A549 (cell line): ENCODE data around the gene CPE. TPM values are rescaled to one million over a fixed set of nuclear protein-coding genes. Genes with fewer than 3 reads are reported as not detected.
A peak's percentile ranks its signal among the peaks of the same experiment; 100 is the strongest.

Experiments used
- ATAC-seq, 2 experiments: fragments of 200-7000 bp in 1 of 2; fragments of >200 bp in 1 of 2; cut with Nextera tagmentation in 1 of 2; cut with Tn5 transposase in 1 of 2; 3 replicates each; pipeline versions ENCODE4 v1.8.0 to v1.9.1; 2018 to 2020; ENCODE audit warnings: mild to moderate bottlenecking in 1 of 2, moderate library complexity in 1 of 2
- CTCF ChIA-PET: fragments of 300-600 bp; sonication (Branson Sonifier 250); formaldehyde crosslinking; extraction: SDS; loops from one replicate; lab custom pipeline; 2021; ENCODE audit warnings: antibody characterized with exemption, inconsistent platforms; lab: Yijun Ruan, JAX
- POLR2A ChIA-PET: fragments of 350-600 bp; formaldehyde crosslinking; extraction: SDS; loops from one replicate; lab custom pipeline; 2021; ENCODE audit warnings: antibody characterized with exemption, inconsistent platforms; lab: Yijun Ruan, JAX
- DNase-seq, 2 experiments: peaks; one replicate each; pipeline versions ENCODE4 v3.0.0 to v3.0.0-alpha.2; 2011 to 2016; ENCODE audit warnings: low read depth in 1 of 2, low spot score in 1 of 2
- FAIRE-seq: peaks from 2 replicates; lab custom pipeline; 2011; peaks lifted over from hg19 to GRCh38; lab: Jason Lieb, UNC
- H3K27ac ChIP-seq, 2 experiments: fragments of >200 bp; sonication (Bioruptor Twin); formaldehyde crosslinking; 3 replicates each; pipeline ENCODE4 v1.5.1; 2016 to 2017
- H3K4me1 ChIP-seq: fragments of >200 bp; sonication (Bioruptor Twin); formaldehyde crosslinking; 3 replicates; pipeline ENCODE4 v1.6.1; 2016
- H3K4me2 ChIP-seq: fragments of >200 bp; sonication (Bioruptor Twin); formaldehyde crosslinking; 3 replicates; pipeline ENCODE4 v1.6.1; 2016
- H3K4me3 ChIP-seq: fragments of >200 bp; sonication (Bioruptor Twin); formaldehyde crosslinking; 3 replicates; pipeline ENCODE4 v1.5.1; 2016
- H3K9me3 ChIP-seq: fragments of >200 bp; sonication (Bioruptor Twin); formaldehyde crosslinking; 3 replicates; pipeline ENCODE4 v1.6.1; 2016
- BCL3 ChIP-seq: fragments of >200 bp; sonication (Bioruptor Twin); formaldehyde crosslinking; IDR thresholded peaks from 3 replicates; pipeline ENCODE4 v1.6.1; 2016
- BHLHE40 ChIP-seq: IDR thresholded peaks from 2 replicates; pipeline ENCODE4 v1.6.1; 2012; ENCODE audit warnings: low read depth, low read length, inconsistent platforms
- CBX2 ChIP-seq: fragments of 200-600 bp; sonication (generic); IDR thresholded peaks from 2 replicates; pipeline ENCODE4 v1.6.1; 2016; ENCODE audit warnings: low read depth, mild to moderate bottlenecking, borderline replicate concordance
- CEBPB ChIP-seq, 2 experiments: fragments of >200 bp in 1 of 2; sonication (Bioruptor Twin) in 1 of 2; formaldehyde crosslinking in 1 of 2; IDR thresholded peaks; 2 replicates each; pipeline ENCODE4 v1.6.1; 2012 to 2016
- CHD4 ChIP-seq: fragments of 200-600 bp; sonication (generic); IDR thresholded peaks from 2 replicates; pipeline ENCODE4 v1.6.1; 2016; ENCODE audit warnings: antibody characterized with exemption, mild to moderate bottlenecking, borderline replicate concordance
- EHF ChIP-seq: fragments of 250-450 bp; sonication (Bioruptor Pico); IDR thresholded peaks from 2 replicates; pipeline ENCODE4 v1.5.0; 2020; ENCODE audit warnings: mild to moderate bottlenecking
- EHMT2 ChIP-seq: fragments of 200-600 bp; sonication (generic); IDR thresholded peaks from 2 replicates; pipeline ENCODE4 v1.6.1; 2016; ENCODE audit warnings: antibody characterized with exemption, low read depth, mild to moderate bottlenecking, moderate library complexity
- EP300 ChIP-seq, 2 experiments: fragments of >200 bp; sonication (Bioruptor Twin); formaldehyde crosslinking; IDR thresholded peaks; 2 replicates in 1 of 2; 3 replicates in 1 of 2; pipeline ENCODE4 v1.6.1; 2016 to 2017
- GATA3 ChIP-seq: IDR thresholded peaks from 2 replicates; pipeline ENCODE4 v1.6.1; 2012; ENCODE audit warnings: borderline replicate concordance
- HDAC2 ChIP-seq: fragments of 200-600 bp; sonication (generic); IDR thresholded peaks from 2 replicates; pipeline ENCODE4 v1.6.1; 2016
- HOXA7 ChIP-seq: fragments of 250-450 bp; sonication (Bioruptor Pico); IDR thresholded peaks from 2 replicates; pipeline ENCODE4 v1.5.0; 2020; ENCODE audit warnings: mild to moderate bottlenecking, moderate library complexity
- HOXB5 ChIP-seq: fragments of 250-450 bp; sonication (Bioruptor Pico); IDR thresholded peaks from 2 replicates; pipeline ENCODE4 v1.5.0; 2020; ENCODE audit warnings: mild to moderate bottlenecking, moderate library complexity
- KDM1A ChIP-seq: fragments of 200-600 bp; sonication (generic); IDR thresholded peaks from 2 replicates; pipeline ENCODE4 v1.6.1; 2016; ENCODE audit warnings: low read depth, mild to moderate bottlenecking
- KDM5A ChIP-seq: fragments of 200-600 bp; sonication (generic); IDR thresholded peaks from 2 replicates; pipeline ENCODE4 v1.6.1; 2016; ENCODE audit warnings: antibody characterized with exemption, mild to moderate bottlenecking
- MAFK ChIP-seq: fragments of 450-650 bp; IDR thresholded peaks from 2 replicates; pipeline ENCODE4 v1.6.1; 2014; ENCODE audit not compliant: partially characterized antibody
- NR3C1 ChIP-seq: fragments of >200 bp; sonication (Bioruptor Twin); formaldehyde crosslinking; IDR thresholded peaks from 3 replicates; pipeline ENCODE4 v1.6.1; 2017
- PHF8 ChIP-seq: fragments of 200-600 bp; sonication (generic); IDR thresholded peaks from 2 replicates; pipeline ENCODE4 v1.6.1; 2016; ENCODE audit warnings: low read depth, mild to moderate bottlenecking, antibody characterized with exemption, moderate library complexity, borderline replicate concordance
- POLR2AphosphoS2 ChIP-seq: conservative IDR thresholded peaks from 2 replicates; pipeline ENCODE4 v1.6.1; 2012; ENCODE audit warnings: low read length, improper control_type of control experiment, inconsistent platforms
- RAD21 ChIP-seq, 2 experiments: fragments of >200 bp in 1 of 2; sonication (Bioruptor Twin) in 1 of 2; formaldehyde crosslinking in 1 of 2; IDR thresholded peaks in 1 of 2; conservative IDR thresholded peaks in 1 of 2; 2 replicates in 1 of 2; 3 replicates in 1 of 2; pipeline ENCODE4 v1.6.1; 2012 to 2018; ENCODE audit warnings: inconsistent platforms in 1 of 2
- SREBF2 ChIP-seq: fragments of 450-650 bp; IDR thresholded peaks from 2 replicates; pipeline ENCODE4 v1.6.1; 2014; ENCODE audit warnings: mild to moderate bottlenecking, moderate library complexity
- ZC3H11A ChIP-seq: fragments of 450-650 bp; IDR thresholded peaks from 2 replicates; pipeline ENCODE4 v1.6.1; 2014; ENCODE audit warnings: antibody characterized with exemption, mild to moderate bottlenecking
- ZNF302 ChIP-seq: fragments of 250-450 bp; sonication (Bioruptor Pico); IDR thresholded peaks from 2 replicates; pipeline ENCODE4 v1.9.0; 2021; ENCODE audit warnings: inconsistent platforms, mild to moderate bottlenecking, moderate library complexity
- WGBS: methylation state at CpG from one replicate; pipeline ENCODE4 v1.1.6; 2017; ENCODE audit errors: missing lambda C conversion rate; 5-methylcytosine and 5-hydroxymethylcytosine counted together
- polyA plus RNA-seq, 4 experiments: library from polyadenylated mRNA; depleted of rRNA in 3 of 4; stranded (reverse); fragments of >200 nt; fragmentation: RNase III in 1 of 4; extraction: RNeasy Plus Mini Kit Qiagen cat#74134 plus additional on column Dnase treatment in 1 of 4; gene quantifications; 2 replicates in 3 of 4; 3 replicates in 1 of 4; pipeline ENCODE4 v1.2.3, GENCODE V29; 2011 to 2017
- TF ChIP-seq, protein P1 (sequence below): IDR thresholded peaks from 2 replicates; pipeline ENCODE4 v1.6.1; 2012
- TF ChIP-seq, protein P2 (sequence below): fragments of 250-450 bp; sonication (Bioruptor Pico); IDR thresholded peaks from 2 replicates; pipeline ENCODE4 v1.5.0; 2021; ENCODE audit warnings: mild to moderate bottlenecking, moderate library complexity, borderline replicate concordance
- TF ChIP-seq, protein P3 (sequence below): fragments of 200-600 bp; sonication (generic); IDR thresholded peaks from 2 replicates; pipeline ENCODE4 v1.6.1; 2016; ENCODE audit warnings: antibody characterized with exemption, mild to moderate bottlenecking, moderate library complexity
- TF ChIP-seq, protein P4 (sequence below): fragments of >200 bp; sonication (Bioruptor Twin); formaldehyde crosslinking; IDR thresholded peaks from 3 replicates; pipeline ENCODE4 v1.5.1; 2016

The CPE gene
- polyA plus RNA-seq, 2 of the 4 experiments (the other 2 are of a cell fraction): 1.6 to 1.9 TPM

GRCh38 chr4:165439981-165440380, 61.2 kb downstream of the CPE start (continued):
- TF ChIP-seq CBX2 (no peak), EHMT2 (no peak), KDM5A (no peak), BHLHE40 (no peak), HOXA7 (CRISPR knock-in tag) (no peak), EHF (CRISPR knock-in tag) (no peak)
- TF ChIP-seq, protein P1, sequence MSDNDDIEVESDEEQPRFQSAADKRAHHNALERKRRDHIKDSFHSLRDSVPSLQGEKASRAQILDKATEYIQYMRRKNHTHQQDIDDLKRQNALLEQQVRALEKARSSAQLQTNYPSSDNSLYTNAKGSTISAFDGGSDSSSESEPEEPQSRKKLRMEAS: no peak

DNA sequence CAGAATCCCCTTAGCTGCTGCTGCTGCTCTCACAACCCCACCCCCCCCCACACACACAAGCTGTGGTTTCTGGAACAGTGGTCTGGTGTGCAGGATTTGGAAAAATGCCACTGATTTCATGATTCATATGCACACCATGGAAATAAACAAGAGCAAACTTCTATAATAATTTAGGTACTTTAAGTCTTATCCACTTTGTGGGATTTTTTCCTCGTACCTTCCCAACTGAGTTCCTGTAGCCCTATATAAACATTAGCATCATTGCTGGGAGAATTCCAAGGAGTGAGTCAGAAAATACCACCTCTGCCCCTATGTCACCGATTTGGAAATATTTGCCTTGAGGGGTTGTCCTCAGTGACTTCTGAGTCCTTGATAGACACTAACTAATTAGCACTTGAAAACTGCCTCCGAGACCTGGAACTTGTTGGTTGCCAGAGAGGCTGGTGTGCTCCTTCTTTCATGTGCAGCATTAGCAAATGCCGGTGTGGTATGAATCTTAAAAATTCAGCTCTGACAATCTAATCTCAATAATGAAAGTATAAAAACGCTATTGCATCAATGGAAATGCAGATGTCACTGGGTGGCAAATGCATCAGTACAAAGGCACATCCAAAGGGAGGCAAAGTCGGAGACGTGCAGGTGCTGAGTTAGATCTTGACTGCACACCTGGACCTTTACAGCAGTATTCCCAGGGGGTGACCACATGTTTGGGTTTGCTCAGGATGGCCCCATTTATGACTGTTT, 61.8 kb downstream of the CPE start:
- H3K4me3 ChIP-seq: no peak overlapping the region
- TF ChIP-seq PHF8 (no peak), ZC3H11A (no peak), CEBPB (IDR thresholded peaks at IDR 0.05) (0 out of 4 replicates have a peak, but pooled peaks of 1 of the 2 experiments have one; percentile 7), BCL3 (no peak), CHD4 (no peak), SREBF2 (no peak)
- TF ChIP-seq, protein P2, sequence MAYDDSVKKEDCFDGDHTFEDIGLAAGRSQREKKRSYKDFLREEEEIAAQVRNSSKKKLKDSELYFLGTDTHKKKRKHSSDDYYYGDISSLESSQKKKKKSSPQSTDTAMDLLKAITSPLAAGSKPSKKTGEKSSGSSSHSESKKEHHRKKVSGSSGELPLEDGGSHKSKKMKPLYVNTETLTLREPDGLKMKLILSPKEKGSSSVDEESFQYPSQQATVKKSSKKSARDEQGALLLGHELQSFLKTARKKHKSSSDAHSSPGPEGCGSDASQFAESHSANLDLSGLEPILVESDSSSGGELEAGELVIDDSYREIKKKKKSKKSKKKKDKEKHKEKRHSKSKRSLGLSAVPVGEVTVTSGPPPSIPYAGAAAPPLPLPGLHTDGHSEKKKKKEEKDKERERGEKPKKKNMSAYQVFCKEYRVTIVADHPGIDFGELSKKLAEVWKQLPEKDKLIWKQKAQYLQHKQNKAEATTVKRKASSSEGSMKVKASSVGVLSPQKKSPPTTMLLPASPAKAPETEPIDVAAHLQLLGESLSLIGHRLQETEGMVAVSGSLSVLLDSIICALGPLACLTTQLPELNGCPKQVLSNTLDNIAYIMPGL (CRISPR knock-in tag): no peak
- TF ChIP-seq, all 56 proteins: peak for 1
- no peaks in the 10 kb centered on the region for H3K9me3 ChIP-seq
- 25% methylated on average over 7 of the region's 7 CpGs for WGBS
- ChIA-PET POLR2A (no interaction called here), CTCF (interaction anchor here (0.7 kb wide), 1 partner anchor 239 kb away, joined by 3 read pairs; no protein-coding TSS in a partner anchor)
- peak; percentile 4 for DNase-seq
- peak overlapping the region; percentile 57 for H3K4me2 ChIP-seq
- FAIRE-seq: no peak
- ATAC-seq: no peak
- peaks cover 14% of the 10 kb centered on the region; the same call in 2 of the 3 replicates for H3K4me1 ChIP-seq
- no peak overlapping the region for H3K27ac ChIP-seq

DNA sequence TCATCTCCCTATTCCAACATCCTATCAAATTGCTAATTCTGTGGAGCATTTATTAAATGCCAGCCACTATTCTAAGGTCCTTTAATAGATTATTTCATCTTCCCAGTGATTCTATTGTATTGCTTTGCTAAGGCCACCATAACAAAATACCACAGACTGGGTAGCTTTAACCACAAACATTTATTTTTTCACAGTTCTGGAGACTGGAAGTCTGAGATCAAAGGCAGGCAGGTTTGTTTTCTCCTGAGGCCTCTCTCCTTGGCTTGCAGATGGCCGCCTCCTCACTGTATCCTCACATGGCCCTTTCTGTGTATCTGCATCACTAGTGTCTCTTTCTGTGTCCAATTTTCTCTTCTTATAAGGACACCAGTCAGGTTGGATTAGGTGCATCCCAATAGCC, 64.5 kb downstream of the CPE start:
- no peak overlapping the region for H3K4me2 ChIP-seq
- no peak for DNase-seq
- WGBS: 82% methylated on average over 1 of the region's 1 CpG
- H3K4me3 ChIP-seq: no peak overlapping the region
- no peak for ATAC-seq
- ChIA-PET CTCF (interaction anchor here (1.2 to 1.3 kb wide), 3 partner anchors 11 to 312 kb away, joined by 3 to 4 read pairs (median 3); no protein-coding TSS in a partner anchor), POLR2A (no interaction called here)
- no peaks in the 10 kb centered on the region for H3K9me3 ChIP-seq
- TF ChIP-seq RAD21 (conservative IDR thresholded peaks at IDR 0.05 in 1 of 2, IDR thresholded peaks at IDR 0.05 in 1 of 2): no peak
- TF ChIP-seq, protein P3, sequence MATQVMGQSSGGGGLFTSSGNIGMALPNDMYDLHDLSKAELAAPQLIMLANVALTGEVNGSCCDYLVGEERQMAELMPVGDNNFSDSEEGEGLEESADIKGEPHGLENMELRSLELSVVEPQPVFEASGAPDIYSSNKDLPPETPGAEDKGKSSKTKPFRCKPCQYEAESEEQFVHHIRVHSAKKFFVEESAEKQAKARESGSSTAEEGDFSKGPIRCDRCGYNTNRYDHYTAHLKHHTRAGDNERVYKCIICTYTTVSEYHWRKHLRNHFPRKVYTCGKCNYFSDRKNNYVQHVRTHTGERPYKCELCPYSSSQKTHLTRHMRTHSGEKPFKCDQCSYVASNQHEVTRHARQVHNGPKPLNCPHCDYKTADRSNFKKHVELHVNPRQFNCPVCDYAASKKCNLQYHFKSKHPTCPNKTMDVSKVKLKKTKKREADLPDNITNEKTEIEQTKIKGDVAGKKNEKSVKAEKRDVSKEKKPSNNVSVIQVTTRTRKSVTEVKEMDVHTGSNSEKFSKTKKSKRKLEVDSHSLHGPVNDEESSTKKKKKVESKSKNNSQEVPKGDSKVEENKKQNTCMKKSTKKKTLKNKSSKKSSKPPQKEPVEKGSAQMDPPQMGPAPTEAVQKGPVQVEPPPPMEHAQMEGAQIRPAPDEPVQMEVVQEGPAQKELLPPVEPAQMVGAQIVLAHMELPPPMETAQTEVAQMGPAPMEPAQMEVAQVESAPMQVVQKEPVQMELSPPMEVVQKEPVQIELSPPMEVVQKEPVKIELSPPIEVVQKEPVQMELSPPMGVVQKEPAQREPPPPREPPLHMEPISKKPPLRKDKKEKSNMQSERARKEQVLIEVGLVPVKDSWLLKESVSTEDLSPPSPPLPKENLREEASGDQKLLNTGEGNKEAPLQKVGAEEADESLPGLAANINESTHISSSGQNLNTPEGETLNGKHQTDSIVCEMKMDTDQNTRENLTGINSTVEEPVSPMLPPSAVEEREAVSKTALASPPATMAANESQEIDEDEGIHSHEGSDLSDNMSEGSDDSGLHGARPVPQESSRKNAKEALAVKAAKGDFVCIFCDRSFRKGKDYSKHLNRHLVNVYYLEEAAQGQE: no peak
- TF ChIP-seq EP300 (IDR thresholded peaks at IDR 0.05): no peak
- TF ChIP-seq ZNF302: no peak
- TF ChIP-seq POLR2AphosphoS2: no peak
- TF ChIP-seq GATA3: no peak
- no peak for TF ChIP-seq CHD4
- TF ChIP-seq, protein P1: no peak
- no peak for TF ChIP-seq MAFK
- no peak for TF ChIP-seq NR3C1
- TF ChIP-seq CBX2: no peak
- no peak for TF ChIP-seq ZC3H11A
- TF ChIP-seq HDAC2: no peak
- no peak for TF ChIP-seq KDM1A
- TF ChIP-seq, protein P4, sequence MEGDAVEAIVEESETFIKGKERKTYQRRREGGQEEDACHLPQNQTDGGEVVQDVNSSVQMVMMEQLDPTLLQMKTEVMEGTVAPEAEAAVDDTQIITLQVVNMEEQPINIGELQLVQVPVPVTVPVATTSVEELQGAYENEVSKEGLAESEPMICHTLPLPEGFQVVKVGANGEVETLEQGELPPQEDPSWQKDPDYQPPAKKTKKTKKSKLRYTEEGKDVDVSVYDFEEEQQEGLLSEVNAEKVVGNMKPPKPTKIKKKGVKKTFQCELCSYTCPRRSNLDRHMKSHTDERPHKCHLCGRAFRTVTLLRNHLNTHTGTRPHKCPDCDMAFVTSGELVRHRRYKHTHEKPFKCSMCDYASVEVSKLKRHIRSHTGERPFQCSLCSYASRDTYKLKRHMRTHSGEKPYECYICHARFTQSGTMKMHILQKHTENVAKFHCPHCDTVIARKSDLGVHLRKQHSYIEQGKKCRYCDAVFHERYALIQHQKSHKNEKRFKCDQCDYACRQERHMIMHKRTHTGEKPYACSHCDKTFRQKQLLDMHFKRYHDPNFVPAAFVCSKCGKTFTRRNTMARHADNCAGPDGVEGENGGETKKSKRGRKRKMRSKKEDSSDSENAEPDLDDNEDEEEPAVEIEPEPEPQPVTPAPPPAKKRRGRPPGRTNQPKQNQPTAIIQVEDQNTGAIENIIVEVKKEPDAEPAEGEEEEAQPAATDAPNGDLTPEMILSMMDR: no peak
- no peak for TF ChIP-seq HOXB5
- H3K4me1 ChIP-seq: peaks cover 14% of the 10 kb centered on the region; the same call in 2 of the 3 replicates
- H3K27ac ChIP-seq: no peak overlapping the region
- FAIRE-seq: no peak
